Measurements from ENCODE around the gene RGS6. TPM values are rescaled to one million over a fixed set of nuclear protein-coding genes. Genes with fewer than 3 reads are reported as not detected.

Gene RGS6
- total RNA-seq, 1 donor from 2014 or later: 0.24 TPM

DNA sequence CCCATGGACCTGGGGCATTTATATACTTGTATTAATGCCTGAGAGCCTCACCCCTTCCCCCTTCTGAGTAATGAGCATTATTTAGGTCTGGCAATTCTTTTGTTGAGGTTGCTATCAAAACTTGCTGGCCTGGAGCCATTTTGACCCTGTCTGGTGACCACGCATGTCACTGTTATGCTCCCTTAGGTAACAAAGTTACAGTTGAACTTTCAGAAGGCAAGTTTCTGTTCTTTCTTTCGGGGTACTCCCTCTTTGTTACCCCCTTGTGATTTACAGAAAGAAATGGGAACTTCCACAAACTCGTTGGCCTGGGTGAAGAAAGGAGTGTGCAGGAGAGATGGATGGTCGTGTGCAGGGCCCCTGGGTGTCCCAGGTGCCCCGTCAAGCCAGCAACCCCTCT lies 656.3 kb downstream of the RGS6 start:
- no peak for DNase-seq (ENCODE audit: extremely low spot score, unreplicated experiment)
- H3K4me1 Mint-ChIP-seq (ENCODE audit: unreplicated experiment): peaks cover 3% of the 10 kb centered on the region
- H3K4me3 Mint-ChIP-seq (ENCODE audit: unreplicated experiment): no peak overlapping the region
- TF ChIP-seq, protein P1, sequence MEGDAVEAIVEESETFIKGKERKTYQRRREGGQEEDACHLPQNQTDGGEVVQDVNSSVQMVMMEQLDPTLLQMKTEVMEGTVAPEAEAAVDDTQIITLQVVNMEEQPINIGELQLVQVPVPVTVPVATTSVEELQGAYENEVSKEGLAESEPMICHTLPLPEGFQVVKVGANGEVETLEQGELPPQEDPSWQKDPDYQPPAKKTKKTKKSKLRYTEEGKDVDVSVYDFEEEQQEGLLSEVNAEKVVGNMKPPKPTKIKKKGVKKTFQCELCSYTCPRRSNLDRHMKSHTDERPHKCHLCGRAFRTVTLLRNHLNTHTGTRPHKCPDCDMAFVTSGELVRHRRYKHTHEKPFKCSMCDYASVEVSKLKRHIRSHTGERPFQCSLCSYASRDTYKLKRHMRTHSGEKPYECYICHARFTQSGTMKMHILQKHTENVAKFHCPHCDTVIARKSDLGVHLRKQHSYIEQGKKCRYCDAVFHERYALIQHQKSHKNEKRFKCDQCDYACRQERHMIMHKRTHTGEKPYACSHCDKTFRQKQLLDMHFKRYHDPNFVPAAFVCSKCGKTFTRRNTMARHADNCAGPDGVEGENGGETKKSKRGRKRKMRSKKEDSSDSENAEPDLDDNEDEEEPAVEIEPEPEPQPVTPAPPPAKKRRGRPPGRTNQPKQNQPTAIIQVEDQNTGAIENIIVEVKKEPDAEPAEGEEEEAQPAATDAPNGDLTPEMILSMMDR (IDR thresholded peaks at IDR 0.05): no peak
- H3K36me3 Mint-ChIP-seq (ENCODE audit: unreplicated experiment): no peaks in the 10 kb centered on the region
- no peak overlapping the region for H3K27ac Mint-ChIP-seq (ENCODE audit: unreplicated experiment)
- H3K27me3 Mint-ChIP-seq (ENCODE audit: unreplicated experiment): peaks cover 9% of the 10 kb centered on the region
- H3K9me3 Mint-ChIP-seq (ENCODE audit: unreplicated experiment): peaks cover 10% of the 10 kb centered on the region

DNA sequence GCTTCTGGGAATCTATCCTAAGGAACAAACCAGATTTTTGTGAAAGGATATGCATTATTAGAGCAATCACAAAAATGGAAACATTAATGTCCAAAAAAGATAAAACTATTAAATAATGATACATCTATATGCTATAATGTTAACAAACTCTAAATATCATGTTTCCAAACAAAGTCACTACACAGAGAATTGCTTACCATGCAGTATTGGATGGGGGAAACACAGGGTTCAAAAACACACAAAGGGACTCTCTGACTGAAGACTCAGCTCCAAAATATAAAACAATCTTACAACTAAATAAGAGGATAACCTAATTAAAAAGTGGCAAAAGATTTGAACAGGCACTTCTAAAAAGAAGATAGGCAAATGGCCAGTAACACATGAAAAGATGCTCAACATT lies 657.4 kb downstream of the RGS6 start:
- no peak overlapping the region for H3K4me3 Mint-ChIP-seq (ENCODE audit: unreplicated experiment)
- TF ChIP-seq, protein P1 (IDR thresholded peaks at IDR 0.05): no peak
- H3K27me3 Mint-ChIP-seq (ENCODE audit: unreplicated experiment): peaks cover 6% of the 10 kb centered on the region
- no peak for DNase-seq (ENCODE audit: extremely low spot score, unreplicated experiment)
- H3K9me3 Mint-ChIP-seq (ENCODE audit: unreplicated experiment): peaks cover 7% of the 10 kb centered on the region
- H3K36me3 Mint-ChIP-seq (ENCODE audit: unreplicated experiment): no peaks in the 10 kb centered on the region
- no peaks in the 10 kb centered on the region for H3K4me1 Mint-ChIP-seq (ENCODE audit: unreplicated experiment)
- H3K27ac Mint-ChIP-seq (ENCODE audit: unreplicated experiment): no peak overlapping the region

DNA sequence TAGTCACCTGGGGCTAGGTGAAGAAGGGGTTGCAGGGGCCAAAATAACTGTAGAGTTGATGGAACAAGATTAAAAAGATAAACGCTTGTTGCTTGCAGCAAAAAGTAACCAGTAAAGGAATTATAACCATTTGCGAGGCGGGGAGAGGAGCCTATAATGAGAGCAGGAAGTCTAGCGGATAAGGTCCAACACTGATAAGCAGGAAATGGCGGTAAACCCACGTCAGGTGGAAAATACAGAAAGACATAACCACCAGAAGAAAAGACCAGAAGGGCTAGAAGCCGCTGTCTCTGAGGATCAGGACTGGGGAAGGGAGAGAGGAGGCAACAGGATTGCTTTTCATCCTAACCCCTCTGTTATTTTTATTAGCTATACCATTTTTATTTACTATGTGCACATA lies 658.3 kb downstream of the RGS6 start:
- Mint-ChIP-seq H3K9me3 (ENCODE audit: unreplicated experiment) (peaks cover 7% of the 10 kb centered on the region), H3K27ac (ENCODE audit: unreplicated experiment) (no peak overlapping the region), H3K36me3 (ENCODE audit: unreplicated experiment) (no peaks in the 10 kb centered on the region), H3K27me3 (ENCODE audit: unreplicated experiment) (peaks cover 6% of the 10 kb centered on the region), H3K4me1 (ENCODE audit: unreplicated experiment) (no peaks in the 10 kb centered on the region), H3K4me3 (ENCODE audit: unreplicated experiment) (no peak overlapping the region)
- DNase-seq (ENCODE audit: extremely low spot score, unreplicated experiment): no peak
- TF ChIP-seq, protein P1 (IDR thresholded peaks at IDR 0.05): no peak

DNA sequence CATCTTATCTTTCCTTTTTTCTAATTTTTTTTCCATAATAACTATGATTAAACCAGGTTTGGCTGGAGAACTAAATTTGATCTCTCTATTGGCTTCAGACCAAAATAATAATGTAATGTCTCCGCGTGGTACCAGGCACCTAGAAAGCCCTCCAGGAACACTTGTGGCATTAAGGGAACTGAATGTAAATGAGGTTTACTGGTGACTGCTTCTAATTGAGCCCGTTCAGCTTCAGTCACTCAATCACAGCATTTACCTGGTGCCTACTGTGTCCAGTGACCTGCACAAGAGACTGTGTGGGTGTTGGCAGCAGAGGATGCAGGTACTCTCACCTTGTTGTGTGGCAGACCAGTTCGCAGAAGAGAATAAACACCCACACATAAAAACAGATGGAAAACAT lies 659.2 kb downstream of the RGS6 start:
- Mint-ChIP-seq H3K27me3 (ENCODE audit: unreplicated experiment) (peaks cover 9% of the 10 kb centered on the region), H3K36me3 (ENCODE audit: unreplicated experiment) (no peaks in the 10 kb centered on the region), H3K4me1 (ENCODE audit: unreplicated experiment) (no peaks in the 10 kb centered on the region), H3K9me3 (ENCODE audit: unreplicated experiment) (peaks cover 3% of the 10 kb centered on the region), H3K27ac (ENCODE audit: unreplicated experiment) (no peak overlapping the region), H3K4me3 (ENCODE audit: unreplicated experiment) (no peak overlapping the region)
- no peak for DNase-seq (ENCODE audit: extremely low spot score, unreplicated experiment)
- TF ChIP-seq, protein P1 (IDR thresholded peaks at IDR 0.05): no peak

DNA sequence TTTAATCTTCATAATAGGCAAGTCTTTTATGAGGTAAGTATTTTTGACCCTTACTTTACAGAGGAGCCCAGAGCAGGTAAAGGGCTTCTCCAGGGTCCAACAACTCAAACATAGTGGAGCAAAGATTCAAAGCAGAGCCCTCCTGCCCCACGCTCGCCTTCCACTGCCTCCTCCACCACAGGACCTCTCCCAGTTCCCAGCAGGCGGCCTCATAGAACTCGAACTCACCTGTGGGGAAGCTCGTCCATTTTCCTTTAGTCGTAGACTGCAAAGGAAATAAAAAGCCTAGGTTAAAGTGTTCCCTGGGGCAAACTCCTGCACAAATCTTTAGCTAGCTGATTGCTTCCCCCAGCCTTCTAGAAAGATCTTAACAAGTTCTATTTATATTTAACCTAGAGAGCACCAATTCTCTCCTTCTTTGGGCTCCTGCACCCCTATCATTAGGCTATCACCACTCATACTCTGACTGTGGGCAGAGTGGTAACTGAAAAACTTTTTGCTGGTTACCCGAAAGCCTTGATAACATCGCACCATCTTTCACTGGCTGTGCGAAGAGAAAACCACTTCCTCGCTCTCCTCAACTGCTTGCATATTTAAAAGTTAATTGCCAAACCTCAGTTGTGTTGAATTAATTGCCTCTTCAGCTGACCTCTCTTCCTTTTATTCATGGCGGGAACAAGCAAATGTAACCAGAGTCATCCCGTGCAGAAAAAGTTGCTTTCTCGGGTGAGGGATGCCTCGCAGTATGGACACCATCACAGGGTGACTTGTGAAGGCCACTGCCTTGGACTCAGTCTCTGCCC lies 662.1 kb downstream of the RGS6 start:
- peaks cover 9% of the 10 kb centered on the region for H3K27me3 Mint-ChIP-seq (ENCODE audit: unreplicated experiment)
- TF ChIP-seq, protein P1 (IDR thresholded peaks at IDR 0.05): no peak
- no peaks in the 10 kb centered on the region for H3K36me3 Mint-ChIP-seq (ENCODE audit: unreplicated experiment)
- no peaks in the 10 kb centered on the region for H3K4me1 Mint-ChIP-seq (ENCODE audit: unreplicated experiment)
- no peak overlapping the region for H3K4me3 Mint-ChIP-seq (ENCODE audit: unreplicated experiment)
- DNase-seq (ENCODE audit: extremely low spot score, unreplicated experiment): no peak
- no peak overlapping the region for H3K27ac Mint-ChIP-seq (ENCODE audit: unreplicated experiment)
- H3K9me3 Mint-ChIP-seq (ENCODE audit: unreplicated experiment): no peaks in the 10 kb centered on the region

All from osteocyte (in vitro differentiated cells).